ENCODE measurements around the gene F3.
A peak's percentile ranks its signal among the peaks of the same experiment; 100 is the strongest.

The F3 gene

GRCh38 chr1:94526152-94526980 lies 15.2 kb downstream of the F3 start:
- DNase-seq, result no peak

GRCh38 chr1:94524531-94524930 lies 17.0 kb downstream of the F3 start:
- DNase-seq, result no peak

- peak; percentile 16 for DNase-seq
These were observed 19.3 kb downstream of the F3 start for GRCh38 chr1:94522304-94522703.

- no peak for DNase-seq
These were observed 22.2 kb downstream of the F3 start for GRCh38 chr1:94519351-94519750.

GRCh38 chr1:94515296-94515947 lies 26.1 kb downstream of the F3 start:
- DNase-seq, result no peak

- no peak for DNase-seq
These were observed 27.3 kb downstream of the F3 start for GRCh38 chr1:94514095-94514727.

- DNase-seq, result no peak
These were observed 28.7 kb downstream of the F3 start for GRCh38 chr1:94512816-94513215.

GRCh38 chr1:94504601-94505000 lies 37.0 kb downstream of the F3 start:
- no peak for DNase-seq

GRCh38 chr1:94503153-94503552 lies 38.4 kb downstream of the F3 start:
- DNase-seq, result no peak

GRCh38 chr1:94501935-94502334 lies 39.6 kb downstream of the F3 start:
- no peak for DNase-seq

- no peak for DNase-seq
These were observed 40.1 kb downstream of the F3 start for GRCh38 chr1:94501426-94501825.

- DNase-seq, result no peak
These were observed 45.3 kb downstream of the F3 start for GRCh38 chr1:94496076-94496755.

- no peak for DNase-seq
These were observed 51.0 kb downstream of the F3 start for GRCh38 chr1:94490556-94490955.

GRCh38 chr1:94486990-94487389 lies 54.6 kb downstream of the F3 start:
- no peak for DNase-seq

GRCh38 chr1:94481473-94481933 lies 60.1 kb downstream of the F3 start:
- peak; percentile 77 for DNase-seq

- DNase-seq, result no peak
These were observed 61.9 kb downstream of the F3 start for GRCh38 chr1:94479682-94480081.

Data from NCI-H1694 (cell line).